Large intestine (tissue), 3 donors: ENCODE data around the gene WDR70. TPM values are rescaled to one million over a fixed set of nuclear protein-coding genes. Genes with fewer than 3 reads are reported as not detected.
A peak's percentile ranks its signal among the peaks of the same experiment; 100 is the strongest.

ENCODE experiments used
- DNase-seq, 2 donors: peaks; one replicate each; pipeline versions ENCODE4 v3.0.0 to v3.0.0-alpha.2; 2013
- H3K27ac ChIP-seq: one replicate; pipeline ENCODE4 v1.5.1; 2013; ENCODE audit warnings: low read length
- H3K27me3 ChIP-seq: 2 replicates; pipeline ENCODE4 v1.6.1; 2013; ENCODE audit warnings: low read length; ENCODE audit not compliant: control insufficient read depth, insufficient read depth
- H3K36me3 ChIP-seq: 2 replicates; pipeline ENCODE4 v1.6.1; 2013; ENCODE audit warnings: low read length; ENCODE audit not compliant: control insufficient read depth, insufficient read depth
- H3K4me1 ChIP-seq: one replicate; pipeline ENCODE4 v1.6.1; 2013; ENCODE audit warnings: low read length; ENCODE audit not compliant: control insufficient read depth, insufficient read depth
- H3K4me3 ChIP-seq: one replicate; pipeline ENCODE4 v1.5.1; 2013; ENCODE audit warnings: low read length
- H3K9me3 ChIP-seq: one replicate; pipeline ENCODE4 v1.6.1; 2013; ENCODE audit warnings: mild to moderate bottlenecking, low read depth, low read length, moderate library complexity; ENCODE audit not compliant: control insufficient read depth
- WGBS: methylation state at CpG from one replicate; pipeline ENCODE4 v1.1.5; 2013; ENCODE audit warnings: low lambda C conversion rate; ENCODE audit not compliant: insufficient coverage; 5-methylcytosine and 5-hydroxymethylcytosine counted together
- polyA plus RNA-seq: library from polyadenylated mRNA; unstranded; fragments of 120-200 nt; gene quantifications from one replicate; pipeline ENCODE4 v1.2.1, GENCODE V29; 2013

WDR70 gene
- polyA plus RNA-seq, 1 donor, result 27.7 TPM

DNA sequence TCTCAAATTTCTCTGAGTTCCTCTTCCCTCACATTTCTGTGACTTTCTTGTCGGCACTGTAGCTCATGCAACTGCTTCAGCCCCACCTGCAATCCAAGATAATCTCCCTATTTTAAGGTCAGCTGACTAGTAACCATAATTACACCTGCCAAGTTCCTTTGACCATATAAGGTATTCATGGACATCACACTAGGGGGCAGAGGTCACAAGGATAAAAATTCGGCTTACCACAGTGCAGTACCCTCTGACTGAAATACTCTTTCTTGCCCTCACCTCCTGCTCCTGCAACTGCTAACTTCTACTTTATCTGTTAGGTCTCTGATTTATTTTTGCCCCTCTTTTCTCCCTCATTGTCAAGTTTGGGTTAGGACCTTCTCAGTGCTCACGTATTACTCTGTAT lies 316.5 kb downstream of the WDR70 start:
- peak in 1 of 2 donors; percentile 13 for DNase-seq
- no peaks in the 10 kb centered on the region for H3K27me3 ChIP-seq
- no peak overlapping the region for H3K4me3 ChIP-seq
- H3K36me3 ChIP-seq, result no peaks in the 10 kb centered on the region
- H3K9me3 ChIP-seq, result no peaks in the 10 kb centered on the region
- WGBS, result 67% methylated on average over 1 of the region's 3 CpGs
- no peaks in the 10 kb centered on the region for H3K4me1 ChIP-seq
- H3K27ac ChIP-seq, result no peak overlapping the region

DNA sequence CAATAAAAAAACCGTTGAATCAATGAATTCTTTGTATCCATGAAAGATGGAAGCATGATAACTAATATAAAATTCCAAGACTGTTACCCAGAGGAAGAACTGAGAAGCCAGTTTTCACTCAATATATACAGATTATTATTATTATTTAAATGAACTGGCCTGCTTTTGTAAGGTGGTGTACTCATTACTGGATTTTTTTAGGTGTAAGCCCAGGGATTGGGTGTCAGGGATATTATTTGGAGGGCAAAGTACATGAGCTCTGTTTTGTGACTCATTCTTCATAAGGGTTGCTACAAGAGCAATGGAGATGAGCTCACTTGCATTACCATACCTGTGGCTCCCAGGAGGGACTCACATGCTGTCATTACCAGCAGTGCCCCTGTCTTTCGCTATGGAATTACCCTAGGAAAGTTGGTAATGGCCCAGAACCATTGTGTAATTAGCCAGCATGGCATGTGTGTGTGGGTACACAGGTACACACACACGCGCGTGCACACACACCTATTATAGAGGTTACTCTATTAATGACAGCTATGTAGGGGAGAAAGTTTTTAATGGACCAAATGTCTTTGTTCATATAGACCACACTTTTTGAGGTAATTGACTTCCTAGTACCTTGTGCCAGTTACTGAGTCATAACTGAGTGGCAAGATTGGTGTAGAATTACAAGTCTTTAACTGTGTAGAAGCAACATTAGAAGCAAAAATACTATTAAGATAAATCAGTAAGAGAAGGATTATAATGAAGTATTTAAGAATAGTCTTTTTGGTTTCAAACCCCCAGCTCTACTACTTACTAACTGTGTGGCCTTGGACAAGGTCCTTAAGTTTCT lies 317.3 kb downstream of the WDR70 start:
- H3K4me3 ChIP-seq, result no peak overlapping the region
- WGBS, result 80% methylated on average over 1 of the region's 5 CpGs
- no peak for DNase-seq
- H3K4me1 ChIP-seq, result no peaks in the 10 kb centered on the region
- no peak overlapping the region for H3K27ac ChIP-seq
- no peaks in the 10 kb centered on the region for H3K36me3 ChIP-seq
- no peaks in the 10 kb centered on the region for H3K9me3 ChIP-seq
- H3K27me3 ChIP-seq, result no peaks in the 10 kb centered on the region

DNA sequence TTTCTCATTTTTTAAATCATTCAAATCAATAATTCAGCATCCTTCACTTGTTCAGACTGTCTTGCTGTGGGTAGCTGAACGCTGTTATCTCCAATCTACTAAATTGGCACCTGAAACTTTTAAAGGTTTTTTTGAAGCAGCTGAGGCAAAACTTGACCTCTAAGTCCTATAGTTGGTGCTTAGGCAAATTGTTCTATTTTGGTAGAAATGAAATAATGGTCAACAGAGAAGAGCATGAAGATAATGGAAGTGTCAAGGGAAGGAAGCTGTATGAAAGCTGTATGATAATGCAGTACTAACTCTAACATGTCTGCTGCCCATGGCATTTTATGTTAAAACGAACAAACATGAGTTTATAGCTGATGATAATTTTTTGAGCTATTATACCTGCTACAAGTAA lies 322.8 kb downstream of the WDR70 start:
- H3K9me3 ChIP-seq, result no peaks in the 10 kb centered on the region
- WGBS, result 40% methylated on average over 2 of the region's 2 CpGs
- H3K4me3 ChIP-seq, result no peak overlapping the region
- no peak overlapping the region for H3K27ac ChIP-seq
- H3K27me3 ChIP-seq, result no peaks in the 10 kb centered on the region
- H3K4me1 ChIP-seq, result no peaks in the 10 kb centered on the region
- DNase-seq, result no peak
- H3K36me3 ChIP-seq, result no peaks in the 10 kb centered on the region

DNA sequence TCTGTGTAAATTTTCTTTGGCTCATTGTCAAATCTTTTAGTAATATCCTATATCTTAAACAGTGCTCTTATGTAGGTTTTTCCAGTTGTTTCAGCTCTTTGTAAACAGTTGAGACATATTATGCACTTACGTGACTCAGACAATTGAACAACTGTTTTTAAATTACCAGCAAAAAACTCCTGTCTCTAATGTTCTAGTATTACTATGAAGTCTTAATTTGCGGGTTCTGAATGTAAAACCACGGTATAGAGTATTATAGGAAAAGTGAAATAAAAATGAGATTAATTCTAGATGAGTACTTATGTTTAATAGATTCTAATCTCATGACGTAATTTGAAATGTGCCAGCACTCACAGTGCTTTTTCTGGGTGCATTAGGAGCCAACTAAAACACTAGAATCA lies 324.7 kb downstream of the WDR70 start:
- Histone ChIP-seq H3K4me3 (no peak overlapping the region), H3K36me3 (no peaks in the 10 kb centered on the region), H3K4me1 (no peaks in the 10 kb centered on the region), H3K9me3 (no peaks in the 10 kb centered on the region), H3K27me3 (no peaks in the 10 kb centered on the region), H3K27ac (no peak overlapping the region)
- WGBS, result 86% methylated on average over 3 of the region's 4 CpGs
- DNase-seq, result no peak

DNA sequence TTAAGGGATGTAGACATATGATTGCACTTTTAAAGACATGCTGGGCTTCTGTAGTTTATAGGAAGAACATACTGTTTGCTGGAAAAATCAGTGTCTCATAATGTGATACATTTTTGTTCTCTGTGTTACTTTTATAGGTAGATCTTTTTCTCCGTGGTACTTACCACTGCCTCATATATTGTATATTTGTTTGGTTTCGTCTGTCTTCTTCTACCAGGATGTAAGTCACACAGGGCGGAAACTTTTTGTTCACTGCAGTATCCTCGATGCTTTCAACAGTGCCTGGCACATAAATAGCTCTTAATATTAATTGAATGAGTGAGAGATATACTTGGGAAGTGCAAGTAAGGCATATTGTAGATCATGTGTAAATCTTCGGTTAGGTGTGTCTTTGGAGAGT lies 325.3 kb downstream of the WDR70 start:
- 100% methylated on average over 3 of the region's 5 CpGs for WGBS
- Histone ChIP-seq H3K27ac (no peak overlapping the region), H3K9me3 (no peaks in the 10 kb centered on the region), H3K27me3 (no peaks in the 10 kb centered on the region), H3K4me3 (no peak overlapping the region), H3K4me1 (no peaks in the 10 kb centered on the region), H3K36me3 (no peaks in the 10 kb centered on the region)
- no peak for DNase-seq

DNA sequence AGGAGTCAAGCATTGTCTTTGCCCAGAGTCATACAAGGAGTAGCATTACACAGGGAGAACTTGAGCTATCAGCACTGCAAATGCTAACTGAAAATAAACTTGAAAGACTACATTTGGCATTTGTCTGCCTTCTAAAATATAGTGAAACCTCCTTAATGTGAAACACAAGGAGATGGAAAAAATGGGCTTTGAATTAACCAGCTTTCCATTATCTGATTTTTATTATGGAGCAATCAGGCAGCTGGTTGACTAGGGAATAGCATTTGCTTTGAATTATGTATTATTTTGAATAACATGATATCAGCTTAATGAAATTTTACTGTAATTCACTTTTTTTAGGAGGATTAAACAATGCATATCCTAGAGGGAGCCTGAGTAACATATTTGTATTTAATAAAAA lies 329.9 kb downstream of the WDR70 start:
- DNase-seq, result no peak
- Histone ChIP-seq H3K27me3 (no peaks in the 10 kb centered on the region), H3K9me3 (no peaks in the 10 kb centered on the region), H3K36me3 (no peaks in the 10 kb centered on the region), H3K4me3 (no peak overlapping the region), H3K27ac (no peak overlapping the region), H3K4me1 (no peaks in the 10 kb centered on the region)

DNA sequence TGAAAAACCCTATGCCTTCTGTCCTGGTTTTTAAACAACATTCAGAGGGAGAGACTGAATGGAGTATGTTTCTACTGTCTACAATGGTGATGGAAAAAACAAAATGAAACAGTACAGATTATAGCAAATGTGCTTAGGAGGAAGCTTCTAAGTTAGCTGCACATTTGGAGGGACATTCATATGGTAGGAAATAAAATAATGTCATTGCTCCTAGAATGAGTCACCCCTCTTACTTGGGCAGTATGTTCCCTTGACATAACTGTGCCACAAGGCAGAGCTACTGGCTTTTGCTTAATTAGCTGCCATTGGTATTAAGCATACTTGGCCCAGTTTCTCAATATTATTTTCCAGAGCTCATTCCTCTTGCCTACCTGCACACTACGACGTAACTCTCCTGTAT lies 331.8 kb downstream of the WDR70 start:
- Histone ChIP-seq H3K4me1 (no peaks in the 10 kb centered on the region), H3K27me3 (no peaks in the 10 kb centered on the region), H3K4me3 (no peak overlapping the region), H3K36me3 (no peaks in the 10 kb centered on the region), H3K27ac (no peak overlapping the region), H3K9me3 (no peaks in the 10 kb centered on the region)
- DNase-seq, result no peak
- 80% methylated on average over 1 of the region's 2 CpGs for WGBS

DNA sequence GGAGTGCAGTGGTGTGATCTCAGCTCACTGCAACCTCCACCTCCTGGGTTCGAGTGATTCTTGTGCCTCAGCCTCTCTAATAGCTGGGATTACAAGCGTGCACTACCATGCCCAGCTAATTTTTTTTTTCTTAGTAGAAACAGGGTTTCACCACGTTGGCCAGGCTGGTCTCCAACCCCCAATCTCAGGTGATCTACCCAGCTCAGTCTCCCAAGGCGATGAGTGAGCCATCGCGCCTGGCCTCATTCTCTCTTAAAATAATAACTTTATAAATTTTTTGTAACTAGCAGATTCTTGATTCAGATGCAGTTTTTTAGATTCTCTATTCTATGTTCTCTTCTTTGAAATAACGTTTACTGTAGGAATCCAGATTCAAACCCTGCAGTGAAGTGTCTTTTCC lies 333.6 kb downstream of the WDR70 start:
- DNase-seq, result no peak
- WGBS, result 91% methylated on average over 4 of the region's 7 CpGs

DNA sequence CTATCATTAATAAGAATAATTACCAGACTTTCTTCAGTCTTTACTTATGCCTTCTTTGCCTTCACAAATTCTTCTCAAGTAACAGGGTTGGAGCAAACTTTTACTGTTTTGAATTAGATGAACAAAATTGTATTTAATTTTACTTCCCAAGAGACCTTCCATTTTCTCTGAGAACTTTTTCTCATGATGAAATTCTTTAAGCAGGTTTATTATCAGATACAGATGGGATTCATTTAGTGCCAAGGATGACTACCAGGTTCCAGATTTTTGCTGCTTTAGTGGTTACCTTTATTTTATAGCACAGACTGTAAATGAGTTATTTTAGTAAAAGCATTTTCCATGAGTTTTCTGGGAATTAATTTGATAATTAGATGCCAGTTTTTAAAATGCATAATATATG lies 335.6 kb downstream of the WDR70 start:
- H3K9me3 ChIP-seq, result no peaks in the 10 kb centered on the region
- no peak for DNase-seq
- no peaks in the 10 kb centered on the region for H3K36me3 ChIP-seq
- H3K4me3 ChIP-seq, result no peak overlapping the region
- H3K27me3 ChIP-seq, result no peaks in the 10 kb centered on the region
- peaks cover 20% of the 10 kb centered on the region for H3K4me1 ChIP-seq
- no peak overlapping the region for H3K27ac ChIP-seq

More for the DNA sequence above, 333.6 kb downstream of the WDR70 start:
- Histone ChIP-seq H3K9me3 (no peaks in the 10 kb centered on the region), H3K27me3 (no peaks in the 10 kb centered on the region), H3K36me3 (no peaks in the 10 kb centered on the region), H3K27ac (no peak overlapping the region), H3K4me3 (no peak overlapping the region), H3K4me1 (peaks cover 10% of the 10 kb centered on the region)

DNA sequence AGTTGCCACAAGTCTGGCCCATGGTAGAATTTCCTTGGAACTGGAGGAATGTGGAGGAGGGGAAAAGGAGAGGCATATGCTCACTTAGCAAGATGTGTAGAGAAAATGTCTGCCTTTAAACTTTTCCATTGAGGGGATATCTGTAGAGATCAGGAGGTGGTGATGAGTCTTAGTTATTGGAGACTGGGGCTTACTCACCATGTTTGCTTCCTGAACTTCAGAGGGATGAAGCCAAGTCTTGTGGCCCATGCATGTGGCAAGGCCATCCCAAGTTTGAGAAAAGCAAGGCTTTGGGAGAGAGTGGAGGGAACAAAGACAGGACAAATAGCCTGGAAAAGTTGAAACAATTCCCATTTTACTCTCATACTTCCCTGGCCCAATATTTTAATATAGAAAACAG lies 336.2 kb downstream of the WDR70 start:
- Histone ChIP-seq H3K36me3 (no peaks in the 10 kb centered on the region), H3K9me3 (no peaks in the 10 kb centered on the region), H3K4me1 (peaks cover 20% of the 10 kb centered on the region), H3K27me3 (no peaks in the 10 kb centered on the region), H3K4me3 (no peak overlapping the region), H3K27ac (no peak overlapping the region)
- DNase-seq, result no peak

DNA sequence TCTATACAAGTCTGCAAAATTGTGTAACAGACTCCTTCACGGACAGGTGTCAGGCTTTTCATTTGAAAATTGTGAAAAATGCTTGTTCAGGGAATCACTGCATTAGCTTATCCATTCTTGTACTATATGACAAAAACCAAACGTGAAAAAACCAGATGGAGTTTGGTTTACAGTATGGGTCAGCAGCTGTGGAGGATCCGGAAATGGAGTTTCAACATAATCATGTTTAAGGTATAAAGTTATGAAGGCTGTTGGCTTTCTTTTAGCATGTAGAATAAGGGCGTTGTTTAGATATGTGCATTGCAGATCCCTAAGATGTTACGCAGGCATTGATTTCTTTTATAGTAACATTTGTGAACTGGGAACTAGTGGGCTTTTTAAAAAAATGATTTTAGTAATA lies 336.9 kb downstream of the WDR70 start:
- Histone ChIP-seq H3K36me3 (no peaks in the 10 kb centered on the region), H3K27me3 (no peaks in the 10 kb centered on the region), H3K27ac (no peak overlapping the region), H3K9me3 (no peaks in the 10 kb centered on the region), H3K4me3 (no peak overlapping the region), H3K4me1 (peaks cover 20% of the 10 kb centered on the region)
- no peak for DNase-seq
- 96% methylated on average over 4 of the region's 5 CpGs for WGBS
